ENCODE results near the gene RAD23A.
"Not testable (repeated sequence)": the region's sequence is repeated elsewhere in the genome, so short reads cannot be mapped to it uniquely, and the experiment has no call there.

Gene RAD23A

DNA sequence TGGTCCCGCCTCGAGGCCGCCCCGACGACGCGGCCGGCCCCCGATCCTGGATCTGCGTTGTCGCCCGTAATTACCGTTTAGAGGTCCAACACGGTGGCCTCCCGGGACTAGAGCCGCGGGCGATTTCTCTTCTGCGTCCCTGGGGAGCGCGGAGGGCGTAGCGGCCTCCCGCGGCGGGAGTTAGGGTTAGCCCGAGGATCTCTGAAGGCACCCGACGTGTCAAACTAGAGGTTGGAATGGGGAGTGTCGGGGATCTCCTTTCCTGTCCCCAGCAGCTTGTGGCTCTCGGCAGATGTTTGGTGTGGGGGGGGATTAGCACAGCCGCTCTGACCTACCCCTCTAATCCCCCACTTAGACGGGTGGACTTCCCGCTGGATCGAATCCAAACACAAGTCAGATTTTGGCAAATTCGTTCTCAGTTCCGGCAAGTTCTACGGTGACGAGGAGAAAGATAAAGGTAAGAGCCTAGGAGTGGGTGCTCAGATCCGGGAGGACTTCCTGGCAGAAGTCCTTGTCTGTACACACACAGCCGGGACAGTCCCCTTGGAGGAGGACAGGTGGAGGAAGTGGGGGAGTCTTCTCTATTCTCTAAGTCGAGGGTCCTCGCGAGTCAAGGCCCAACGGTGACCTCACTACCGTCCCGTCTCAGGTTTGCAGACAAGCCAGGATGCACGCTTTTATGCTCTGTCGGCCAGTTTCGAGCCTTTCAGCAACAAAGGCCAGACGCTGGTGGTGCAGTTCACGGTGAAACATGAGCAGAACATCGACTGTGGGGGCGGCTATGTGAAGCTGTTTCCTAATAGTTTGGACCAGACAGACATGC is 6.7 kb upstream of the RAD23A start:
- DNase-seq: no peak

DNA sequence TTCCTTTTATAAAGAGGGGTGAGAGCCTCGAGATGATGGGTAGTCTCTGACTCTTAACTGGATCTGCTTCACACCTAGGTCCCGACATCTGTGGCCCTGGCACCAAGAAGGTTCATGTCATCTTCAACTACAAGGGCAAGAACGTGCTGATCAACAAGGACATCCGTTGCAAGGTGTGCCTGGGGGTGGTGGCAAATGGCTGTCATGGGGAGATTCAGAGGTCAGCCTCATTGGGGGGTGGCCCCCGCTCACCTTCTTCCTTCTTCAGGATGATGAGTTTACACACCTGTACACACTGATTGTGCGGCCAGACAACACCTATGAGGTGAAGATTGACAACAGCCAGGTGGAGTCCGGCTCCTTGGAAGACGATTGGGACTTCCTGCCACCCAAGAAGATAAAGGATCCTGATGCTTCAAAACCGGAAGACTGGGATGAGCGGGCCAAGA is 5.7 kb upstream of the RAD23A start:
- DNase-seq: no peak

- DNase-seq: no peak
Measured at GRCh38 chr19:12940897-12941296, 4.8 kb upstream of the RAD23A start.

GRCh38 chr19:12943437-12944044 is 2.1 kb upstream of the RAD23A start:
- DNase-seq: no peak

- DNase-seq: no peak
Measured at GRCh38 chr19:12944104-12944674, 1.5 kb upstream of the RAD23A start.

DNA sequence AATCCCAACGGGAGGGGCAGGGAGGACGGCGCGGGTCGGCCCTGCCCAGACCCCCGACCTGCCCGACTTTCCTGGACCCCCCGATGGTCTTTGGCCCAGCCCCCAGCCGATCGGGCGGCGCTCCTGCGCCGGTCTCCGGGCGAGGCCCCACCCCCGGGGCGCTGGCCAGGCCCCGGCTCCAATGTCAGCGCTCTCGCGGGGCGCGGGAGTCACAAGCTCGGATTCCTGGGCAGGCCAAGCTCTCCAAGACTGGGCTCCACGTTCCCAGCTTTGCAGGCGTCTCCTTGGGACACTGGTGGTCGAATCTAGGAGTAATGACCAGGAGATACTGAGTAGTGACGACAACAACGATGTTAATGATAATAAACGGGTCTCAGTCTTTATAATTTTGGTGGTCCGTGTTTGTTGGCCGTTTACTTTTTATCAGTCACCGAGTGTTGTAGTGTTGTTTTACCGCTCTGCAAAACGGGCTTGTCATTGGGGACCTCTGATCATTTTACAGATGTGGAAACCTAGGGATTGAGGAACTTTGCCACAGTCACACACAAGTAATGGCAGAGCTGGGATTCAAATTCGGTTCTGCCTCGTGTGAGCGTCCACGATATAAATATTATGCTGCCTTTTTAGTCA is 545 bp downstream of the RAD23A start:
- no peak for DNase-seq

DNA sequence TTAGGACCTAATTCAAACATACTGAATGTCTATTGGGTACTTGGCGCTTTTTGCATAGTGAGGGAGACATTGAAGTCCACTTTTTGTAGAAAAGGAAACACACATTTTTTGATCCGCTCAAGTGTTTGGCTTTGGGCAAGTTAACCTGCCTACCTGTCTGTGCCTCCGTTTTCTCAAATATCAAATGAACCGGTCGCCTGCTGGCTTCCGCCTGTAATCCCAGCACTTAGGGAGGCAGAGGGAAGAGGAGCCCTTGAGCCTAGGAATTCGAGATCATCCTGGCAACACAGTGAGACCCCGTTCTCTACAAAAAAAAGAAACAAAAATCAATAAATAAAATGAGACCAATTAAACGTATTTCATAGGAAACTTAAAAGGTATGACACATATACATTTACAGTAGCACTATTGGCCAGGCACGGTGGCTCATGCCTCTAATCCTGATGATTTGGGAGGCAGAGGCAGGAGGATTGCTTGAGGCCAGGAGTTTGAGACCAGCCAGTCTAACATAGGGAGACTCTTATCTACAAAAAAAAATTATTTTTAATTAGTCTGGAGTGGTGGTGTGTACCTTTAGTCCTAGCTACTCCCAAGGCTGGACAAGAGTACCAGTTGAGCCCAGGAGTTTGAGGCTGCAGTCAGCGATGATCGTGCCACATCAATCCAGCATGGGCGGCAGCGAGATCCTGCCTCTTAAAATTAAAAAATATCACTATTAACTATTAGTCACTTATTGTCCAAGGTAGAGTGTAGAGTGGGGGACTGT is 1.3 kb downstream of the RAD23A start:
- DNase-seq: no peak

GRCh38 chr19:12947702-12948611 is 2.3 kb downstream of the RAD23A start:
- DNase-seq: no peak

- no peak for DNase-seq
Measured at GRCh38 chr19:12948612-12949362, 3.1 kb downstream of the RAD23A start.

DNA sequence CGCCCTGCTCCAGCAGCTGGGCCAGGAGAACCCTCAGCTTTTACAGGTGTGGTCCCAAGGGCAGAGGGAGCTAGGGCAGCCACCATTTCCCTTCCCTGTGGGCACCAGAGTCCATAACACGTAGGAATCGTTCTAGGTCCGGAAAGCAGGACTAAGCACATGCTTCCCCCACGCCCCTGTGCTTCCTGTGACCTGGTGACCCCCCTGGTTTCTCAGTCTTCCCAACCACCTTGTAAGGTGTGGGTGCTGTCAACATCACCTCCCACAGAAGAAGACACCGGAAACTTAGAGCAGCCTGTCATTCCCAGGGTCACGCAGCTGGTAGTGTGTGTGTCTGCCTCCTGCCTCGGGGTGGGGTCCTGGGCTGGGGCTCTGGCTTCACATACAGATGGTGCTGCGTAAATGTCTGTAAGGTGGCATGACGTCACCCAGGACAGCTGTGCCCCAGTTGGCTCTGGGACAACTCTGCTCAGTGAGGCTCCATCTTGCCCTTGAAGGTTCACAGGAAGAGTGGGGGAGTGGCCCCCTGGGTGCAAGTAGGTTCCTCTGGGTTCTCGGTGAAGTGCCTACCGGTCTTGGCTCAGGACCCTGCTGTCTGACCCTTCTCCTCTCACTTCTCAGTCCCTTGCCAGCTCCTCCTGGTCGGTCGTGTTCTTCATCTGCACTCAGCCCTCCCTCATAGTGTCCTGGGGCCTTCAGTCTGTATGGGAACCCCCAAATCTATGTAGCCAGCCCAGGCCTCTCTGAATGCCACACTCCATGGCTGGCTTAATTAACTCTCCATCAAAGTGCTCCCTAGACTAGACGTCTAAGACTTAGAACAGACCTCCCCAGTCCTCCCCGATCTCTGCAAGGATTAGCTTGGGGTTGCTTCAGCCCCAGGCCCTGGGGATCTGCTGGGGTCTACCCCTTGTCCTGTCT is 4.0 kb downstream of the RAD23A start:
- no peak for DNase-seq

GRCh38 chr19:12952050-12952449 is 6.4 kb downstream of the RAD23A start:
- not testable (repeated sequence) for DNase-seq

DNA sequence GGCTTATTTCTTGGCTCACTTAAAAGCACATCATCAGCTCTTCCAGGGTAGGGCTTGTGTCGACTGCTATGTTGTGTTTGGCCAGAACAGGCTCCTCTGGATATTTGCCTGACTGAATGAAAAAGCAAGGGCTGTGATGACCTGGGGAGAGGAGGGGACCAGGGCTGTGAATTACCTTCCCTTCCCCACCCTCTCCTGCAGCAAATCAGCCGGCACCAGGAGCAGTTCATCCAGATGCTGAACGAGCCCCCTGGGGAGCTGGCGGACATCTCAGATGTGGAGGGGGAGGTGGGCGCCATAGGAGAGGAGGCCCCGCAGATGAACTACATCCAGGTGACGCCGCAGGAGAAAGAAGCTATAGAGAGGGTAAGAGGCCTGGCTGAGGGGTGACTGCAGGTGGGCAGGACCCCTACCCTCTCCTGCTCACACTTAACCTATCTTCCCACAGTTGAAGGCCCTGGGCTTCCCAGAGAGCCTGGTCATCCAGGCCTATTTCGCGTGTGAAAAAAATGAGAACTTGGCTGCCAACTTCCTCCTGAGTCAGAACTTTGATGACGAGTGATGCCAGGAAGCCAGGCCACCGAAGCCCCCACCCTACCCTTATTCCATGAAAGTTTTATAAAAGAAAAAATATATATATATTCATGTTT is 7.0 kb downstream of the RAD23A start:
- DNase-seq: no peak

- DNase-seq: no peak
Measured at GRCh38 chr19:12953138-12953798, 7.6 kb downstream of the RAD23A start.

DNA sequence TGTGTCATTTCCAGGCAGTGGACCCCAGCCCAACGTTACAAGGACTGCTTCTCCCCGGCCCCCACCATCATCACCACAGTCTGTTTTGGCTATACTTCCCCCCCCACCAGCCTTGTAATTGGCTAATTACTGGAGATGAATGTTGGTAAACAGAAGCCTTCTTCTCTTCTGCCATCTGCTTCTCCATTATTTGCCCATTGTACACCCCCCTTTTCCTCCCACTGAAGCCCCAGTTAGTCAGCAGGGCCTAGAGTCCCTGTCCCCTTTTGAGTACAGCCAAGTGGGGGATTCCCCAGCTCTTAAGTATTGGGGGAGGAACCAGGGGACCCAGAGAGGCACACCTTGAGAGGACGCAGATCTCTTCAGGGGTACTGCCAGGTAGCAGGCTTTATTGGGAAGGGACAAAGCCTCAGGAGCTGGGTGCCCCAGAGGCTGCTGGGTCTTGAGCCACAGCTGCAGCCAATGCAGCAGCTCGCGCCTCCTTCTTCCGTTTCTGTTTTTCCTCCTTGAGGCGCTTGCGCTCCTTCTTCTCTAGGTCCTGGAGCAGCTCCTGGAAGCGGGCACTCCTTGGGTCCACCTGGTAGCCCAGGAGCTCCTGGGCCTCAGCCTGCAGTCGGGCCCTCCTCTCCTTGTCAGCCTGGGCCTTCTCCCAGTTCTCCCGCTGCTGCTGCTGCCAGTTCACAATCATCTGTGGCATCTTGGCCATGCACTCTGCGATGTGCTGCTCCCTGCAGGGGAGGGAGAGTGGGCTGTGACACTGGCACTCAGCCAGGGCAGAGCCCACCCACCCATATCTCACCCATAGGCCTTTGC is 8.3 kb downstream of the RAD23A start:
- no peak for DNase-seq

GRCh38 chr19:12954612-12954962 is 8.9 kb downstream of the RAD23A start:
- DNase-seq: no peak

DNA sequence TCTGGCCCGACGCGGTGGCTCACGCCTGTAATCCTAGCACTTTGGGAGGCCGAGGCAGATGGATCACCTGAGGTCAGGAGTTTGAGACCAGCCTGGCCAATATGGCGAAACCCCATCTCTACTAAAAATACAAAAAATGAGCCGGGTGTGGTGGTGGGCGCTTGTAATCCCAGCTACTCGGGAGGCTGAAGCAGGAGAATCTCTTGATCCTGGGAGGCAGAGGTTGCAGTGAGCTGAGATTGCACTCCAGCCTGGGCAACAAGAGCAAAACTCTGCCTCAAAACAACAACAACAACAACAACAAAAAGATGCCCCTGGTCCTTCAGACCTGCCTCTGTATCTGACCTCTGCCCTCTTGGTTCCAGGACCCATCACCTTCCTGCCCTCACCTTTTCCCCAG is 9.9 kb downstream of the RAD23A start:
- not testable (repeated sequence) for DNase-seq

DNA sequence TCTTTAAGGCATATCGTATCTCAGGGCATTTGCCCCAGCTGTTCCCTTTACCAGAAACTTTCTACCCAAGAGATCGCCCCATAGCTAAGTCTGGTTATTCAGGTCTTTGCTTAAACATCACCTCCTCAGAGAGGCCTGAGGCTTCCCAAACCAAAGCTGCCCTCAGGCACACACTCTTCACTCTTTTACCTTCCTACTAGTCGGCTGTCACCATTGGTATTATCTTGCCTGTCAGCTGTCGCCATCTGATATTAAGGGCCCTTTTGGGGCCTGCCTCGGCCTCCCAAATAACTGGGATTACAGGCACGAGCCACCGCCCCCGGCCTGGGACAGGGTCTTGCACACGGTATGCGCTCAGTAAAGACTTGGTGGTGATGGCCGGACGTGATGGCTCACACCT is 10.3 kb downstream of the RAD23A start:
- no peak for DNase-seq

Data from NCI-H1417 treated with DMSO at 0.1 percent for 48 hours (cell line).